IPS-18c (cell line): ENCODE data around the gene ACTN4.

ENCODE experiments used
- H3K4me3 ChIP-seq: 2 replicates; pipeline ENCODE4 v1.7.0; 2013; ENCODE audit warnings: low read depth, mild to moderate bottlenecking, low read length, moderate library complexity; ENCODE audit not compliant: insufficient read depth
- H3K9me3 ChIP-seq: one replicate; pipeline ENCODE4 v1.6.1; 2013; ENCODE audit warnings: mild to moderate bottlenecking, low read length, moderate library complexity; ENCODE audit not compliant: control insufficient read depth, insufficient read depth

The ACTN4 gene

GRCh38 chr19:38733493-38734175 lies 86.2 kb downstream of the ACTN4 start:
- H3K9me3 ChIP-seq, result no peaks in the 10 kb centered on the region
- no peak overlapping the region for H3K4me3 ChIP-seq

- no peaks in the 10 kb centered on the region for H3K9me3 ChIP-seq
- no peak overlapping the region for H3K4me3 ChIP-seq
Measured at GRCh38 chr19:38734176-38734425, 86.7 kb downstream of the ACTN4 start.

DNA sequence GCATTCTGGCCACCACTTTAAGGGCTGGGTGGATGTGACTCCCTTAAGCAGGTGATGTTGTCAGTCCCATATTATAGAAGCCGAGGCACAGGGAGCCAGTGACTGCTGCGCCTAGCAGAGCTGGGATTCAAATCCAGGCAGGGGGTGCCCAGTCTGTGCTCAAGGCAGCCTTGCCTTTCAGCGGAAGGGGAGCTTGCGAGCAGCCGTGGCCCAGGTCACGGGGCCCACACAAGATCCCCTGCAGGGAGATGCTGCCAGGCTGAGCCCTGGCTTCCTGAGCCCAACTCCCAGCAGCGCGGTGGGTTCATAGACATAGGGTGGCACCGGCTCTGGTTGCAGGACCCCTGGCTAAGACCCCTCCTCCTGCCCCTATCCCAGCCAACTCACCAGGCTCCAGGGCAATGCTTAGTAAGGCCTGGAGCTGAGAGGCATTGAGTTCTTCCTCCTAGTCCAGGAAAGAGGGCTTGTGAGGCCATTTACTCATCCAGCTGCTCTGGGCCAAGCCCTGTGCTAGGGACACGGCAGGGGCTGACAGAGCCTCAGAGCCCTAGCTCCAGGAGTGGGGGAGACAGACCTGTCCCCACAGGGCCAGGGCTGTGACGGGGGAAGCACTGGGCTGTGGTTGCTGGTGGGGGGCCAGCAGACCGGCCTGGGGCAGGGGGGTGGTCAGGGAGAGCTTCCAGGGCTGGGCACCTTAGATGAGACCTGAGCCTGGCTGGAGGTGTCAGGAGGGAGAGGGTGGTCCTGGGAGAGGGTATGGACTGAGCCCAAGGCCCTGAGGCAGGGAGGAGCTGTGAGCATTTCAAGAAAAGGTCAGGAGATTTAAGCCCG lies 87.2 kb downstream of the ACTN4 start:
- no peaks in the 10 kb centered on the region for H3K9me3 ChIP-seq
- H3K4me3 ChIP-seq, result peak overlapping the region; percentile 46

DNA sequence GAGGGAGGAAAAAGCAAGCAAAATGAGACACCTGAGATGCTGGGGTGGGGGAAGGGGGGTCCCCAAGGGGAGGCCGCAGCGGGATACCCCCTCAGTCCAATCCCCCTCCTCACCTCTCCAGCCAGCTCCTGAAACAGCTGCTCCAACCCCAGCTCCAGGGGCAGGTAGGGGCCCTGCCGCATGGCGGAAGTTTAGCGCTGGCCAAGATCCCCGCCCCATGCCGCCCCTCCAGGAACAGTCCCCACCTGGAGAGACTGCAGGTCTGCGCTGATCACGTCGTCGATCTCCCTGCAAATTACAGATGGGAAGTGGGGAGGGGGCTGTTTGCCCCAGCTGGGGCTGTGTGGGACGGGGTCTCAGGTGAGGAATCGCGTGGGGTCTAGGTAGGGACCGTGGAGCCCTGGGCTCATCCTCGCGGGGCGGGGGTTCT lies 87.8 kb downstream of the ACTN4 start:
- Histone ChIP-seq H3K4me3 (peak overlapping the region; percentile 46), H3K9me3 (no peaks in the 10 kb centered on the region)

- Histone ChIP-seq H3K9me3 (no peaks in the 10 kb centered on the region), H3K4me3 (peak overlapping the region; percentile 50; the same call in 1 of the 2 replicates)
Measured at GRCh38 chr19:38736036-38736412, 88.6 kb downstream of the ACTN4 start.

DNA sequence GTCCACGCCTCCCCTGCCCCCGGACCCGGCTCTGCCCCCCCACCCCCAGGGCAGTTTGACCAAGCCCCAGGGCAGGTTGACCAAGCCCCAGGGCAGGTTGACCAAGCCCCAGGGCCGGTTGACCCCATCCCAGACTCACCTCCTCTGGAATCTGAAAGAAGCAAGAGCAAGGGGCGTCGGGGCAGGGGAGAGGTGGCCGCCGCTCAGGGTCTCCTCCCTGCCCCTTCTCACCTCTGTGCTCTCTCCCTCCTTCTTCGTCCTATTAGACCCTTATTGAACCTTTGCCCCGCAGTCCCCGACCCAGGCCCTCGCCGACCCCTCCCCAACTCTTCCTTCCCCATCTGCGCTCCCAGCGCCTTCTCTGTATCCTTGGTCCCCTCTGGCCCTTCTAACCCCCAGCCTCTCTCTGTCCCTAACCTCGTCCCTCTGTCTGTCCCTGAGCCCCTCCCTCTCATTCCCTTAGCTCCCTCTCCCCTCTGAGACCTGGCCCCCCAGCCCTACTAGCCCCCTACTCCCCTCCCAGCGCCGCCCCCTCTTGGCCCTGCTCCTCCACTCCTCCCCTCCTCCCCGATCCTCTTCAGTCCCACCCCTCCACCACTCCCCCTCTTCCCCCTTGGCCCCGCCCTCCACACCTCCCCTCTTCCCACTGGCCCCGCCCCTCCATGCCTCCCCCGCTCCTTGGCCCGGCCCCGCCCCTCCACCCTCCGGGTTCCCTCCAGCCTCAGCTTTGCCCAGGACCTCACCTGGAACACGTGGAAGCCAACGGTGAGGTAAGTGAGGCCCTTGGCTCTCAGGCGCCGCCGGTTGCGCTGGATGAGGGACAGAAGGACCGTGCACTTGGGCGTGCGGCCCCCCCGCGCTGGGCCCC lies 89.2 kb downstream of the ACTN4 start:
- Histone ChIP-seq H3K9me3 (no peaks in the 10 kb centered on the region), H3K4me3 (peak overlapping the region; percentile 50)

GRCh38 chr19:38737281-38737865 lies 89.9 kb downstream of the ACTN4 start:
- H3K4me3 ChIP-seq, result no peak overlapping the region

GRCh38 chr19:38737921-38738737 lies 90.7 kb downstream of the ACTN4 start:
- Histone ChIP-seq H3K4me3 (no peak overlapping the region), H3K9me3 (no peaks in the 10 kb centered on the region)

More at GRCh38 chr19:38737281-38737865, 89.9 kb downstream of the ACTN4 start:
- no peaks in the 10 kb centered on the region for H3K9me3 ChIP-seq

- Histone ChIP-seq H3K9me3 (no peaks in the 10 kb centered on the region), H3K4me3 (no peak overlapping the region)
Measured at GRCh38 chr19:38739440-38740256, 92.2 kb downstream of the ACTN4 start.

- H3K4me3 ChIP-seq, result no peak overlapping the region
- no peaks in the 10 kb centered on the region for H3K9me3 ChIP-seq
Measured at GRCh38 chr19:38740257-38740592, 92.8 kb downstream of the ACTN4 start.

DNA sequence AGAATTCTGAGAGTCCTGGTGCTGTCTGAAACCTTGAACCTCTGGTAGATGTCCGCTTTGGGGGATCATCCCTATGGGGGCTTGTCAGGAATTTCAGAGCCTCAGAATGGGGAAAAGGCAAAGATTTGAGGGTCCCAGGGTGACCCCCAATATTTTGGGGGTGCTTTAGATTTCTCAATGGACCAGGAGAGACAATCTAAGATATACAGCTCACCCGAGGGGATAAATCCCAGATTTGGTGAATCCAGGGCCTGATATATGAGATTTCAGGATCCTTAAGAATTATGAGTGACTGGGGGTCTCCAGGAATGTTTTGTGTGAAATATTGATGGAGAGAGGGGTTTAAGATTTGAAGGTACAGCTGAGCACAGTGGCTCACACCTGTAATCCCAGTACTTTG lies 93.5 kb downstream of the ACTN4 start:
- Histone ChIP-seq H3K4me3 (no peak overlapping the region), H3K9me3 (no peaks in the 10 kb centered on the region)

DNA sequence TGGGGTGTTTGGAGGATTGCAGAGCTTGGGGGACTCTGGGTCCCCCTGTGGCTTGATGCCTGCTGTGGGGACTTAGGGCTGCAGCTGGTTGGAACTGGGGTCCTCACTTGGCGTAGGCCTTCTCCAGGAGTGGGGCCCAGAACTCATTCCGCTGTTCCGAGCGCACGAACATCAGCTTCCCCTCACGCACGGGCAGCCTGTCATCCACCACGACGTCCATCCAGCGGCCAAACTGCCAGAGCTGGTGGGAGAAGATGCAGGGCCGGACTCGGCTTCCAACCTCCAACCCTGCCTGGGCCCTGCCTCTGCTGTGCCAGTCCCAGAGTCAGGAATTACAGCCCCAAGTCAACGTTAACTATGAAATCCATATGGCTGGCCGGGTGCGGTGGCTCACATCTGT lies 94.2 kb downstream of the ACTN4 start:
- no peaks in the 10 kb centered on the region for H3K9me3 ChIP-seq
- H3K4me3 ChIP-seq, result no peak overlapping the region

GRCh38 chr19:38742296-38742695 lies 94.8 kb downstream of the ACTN4 start:
- H3K4me3 ChIP-seq, result no peak overlapping the region
- no peaks in the 10 kb centered on the region for H3K9me3 ChIP-seq

- Histone ChIP-seq H3K9me3 (no peaks in the 10 kb centered on the region), H3K4me3 (no peak overlapping the region)
Measured at GRCh38 chr19:38742906-38743305, 95.5 kb downstream of the ACTN4 start.

DNA sequence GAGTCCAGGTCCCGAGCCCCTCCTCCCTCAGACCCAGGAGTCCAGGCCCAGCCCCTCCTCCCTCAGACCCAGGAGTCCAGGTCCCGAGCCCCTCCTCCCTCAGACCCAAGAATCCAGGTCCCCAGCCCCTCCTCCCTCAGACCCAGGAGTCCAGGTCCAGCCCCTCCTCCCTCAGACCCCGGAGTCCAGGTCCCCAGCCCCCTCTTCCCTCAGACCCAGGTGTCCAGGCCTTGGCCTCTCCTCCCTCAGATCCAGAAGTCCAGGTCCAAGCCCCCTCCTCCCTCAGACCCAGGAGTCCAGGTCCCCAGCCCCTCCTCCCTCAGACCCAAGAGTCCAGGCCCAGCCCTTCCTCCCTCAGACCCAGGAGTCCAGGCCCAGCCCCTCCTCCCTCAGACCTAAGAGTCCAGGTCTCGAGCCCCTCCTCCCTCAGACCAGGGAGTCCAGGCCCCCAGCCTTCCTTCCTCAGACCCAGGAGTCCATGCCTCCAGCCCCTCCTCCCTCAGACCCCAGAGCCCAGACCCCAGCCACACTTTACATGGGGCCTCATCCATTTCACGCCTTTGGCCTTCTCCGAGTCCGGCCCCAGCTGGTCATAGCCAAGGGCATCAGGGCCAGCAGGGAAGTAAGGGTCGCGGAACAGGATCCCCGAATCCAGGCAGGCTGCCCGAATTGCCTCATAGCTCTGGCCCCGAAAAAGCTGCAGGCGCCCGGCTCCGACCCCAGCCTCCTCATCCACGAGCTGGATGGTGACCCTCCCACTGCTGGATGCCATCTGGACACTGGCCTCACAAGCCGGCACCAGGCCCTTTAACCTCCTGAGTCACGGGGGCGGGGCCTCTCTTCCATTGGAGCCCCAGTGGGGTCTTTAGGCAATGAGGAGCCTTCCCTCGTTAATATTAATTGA lies 96.2 kb downstream of the ACTN4 start:
- Histone ChIP-seq H3K4me3 (no peak overlapping the region), H3K9me3 (no peaks in the 10 kb centered on the region)
